ENCODE results near the gene ESYT2. TPM values are rescaled to one million over a fixed set of nuclear protein-coding genes. Genes with fewer than 3 reads are reported as not detected.

Gene ESYT2
- total RNA-seq, 1 experiment from 2014 or later = 39.0 TPM

- no peaks in the 10 kb centered on the region for H3K79me1 ChIP-seq (ENCODE audit: insufficient read depth, low read depth, low read length, poor library complexity, severe bottlenecking)
- Mint-ChIP-seq H3K27me3 (ENCODE audit: low read depth) (peaks cover 2% of the 10 kb centered on the region; the same call in 1 of the 2 replicates), H3K36me3 (ENCODE audit: insufficient read depth in 1 of 3, low read depth in 3 of 3) (no peaks in the 10 kb centered on the region; a peak in 1 of 7 replicates), H3K27ac (no peak overlapping the region), H3K9me3 (no peaks in the 10 kb centered on the region), H3K4me1 (peaks cover 2% of the 10 kb centered on the region in 2 experiments; a peak in 3 of 4 replicates), H3K4me3 (no peak overlapping the region)
- H2BK12ac ChIP-seq (ENCODE audit: insufficient read length, low read depth, low read length) = no peak overlapping the region
- H4K20me1 ChIP-seq (ENCODE audit: control insufficient read depth, insufficient read depth, insufficient read length) = no peaks in the 10 kb centered on the region
- no peaks in the 10 kb centered on the region for H3K9me3 ChIP-seq (ENCODE audit: control insufficient read depth, low read depth, low read length)
- H2BK5ac ChIP-seq (ENCODE audit: insufficient read length, low read length) = no peak overlapping the region
- no peak for TF ChIP-seq CTCF (conservative IDR thresholded peaks at IDR 0.05)
- H3K9ac ChIP-seq (ENCODE audit: extremely low read depth, insufficient read length, low read length) = no peak overlapping the region
- no peak overlapping the region for H2BK20ac ChIP-seq (ENCODE audit: low read depth, low read length, poor library complexity, severe bottlenecking)
- no peak overlapping the region for H3K4me2 ChIP-seq (ENCODE audit: insufficient read depth, insufficient read length, low read length)
- no peaks in the 10 kb centered on the region for H3K4me1 ChIP-seq (ENCODE audit: insufficient read depth, low read length)
- H3K23me2 ChIP-seq (ENCODE audit: insufficient read length, low read depth, low read length, poor library complexity, severe bottlenecking) = no peaks in the 10 kb centered on the region
- no peaks in the 10 kb centered on the region for H3K79me2 ChIP-seq (ENCODE audit: insufficient read depth, low read length)
- H3T11ph ChIP-seq (ENCODE audit: low read length) = no peak overlapping the region
- no peak overlapping the region for H3K23ac ChIP-seq (ENCODE audit: insufficient read length, low read depth, low read length)
- H3K14ac ChIP-seq (ENCODE audit: insufficient read depth, low read length) = no peak overlapping the region
- H2BK15ac ChIP-seq (ENCODE audit: low read depth, low read length) = no peak overlapping the region
- no peak overlapping the region for H2AK5ac ChIP-seq (ENCODE audit: insufficient read length, low read length)
- H4K91ac ChIP-seq (ENCODE audit: insufficient read length, low read depth, low read length) = no peak overlapping the region
- DNase-seq = no peak
- no peak overlapping the region for H3K27ac ChIP-seq (ENCODE audit: insufficient read length, low read depth, low read length)
- H3K56ac ChIP-seq (ENCODE audit: insufficient read length, low read depth, low read length) = no peak overlapping the region
- no peak overlapping the region for H3K4ac ChIP-seq (ENCODE audit: low read depth, low read length)
- H4K5ac ChIP-seq (ENCODE audit: insufficient read length, low read depth, low read length) = no peak overlapping the region
- no CpG with 5 or more reads among the region's 12 CpGs for WGBS (ENCODE audit: extremely low coverage, insufficient read length, low lambda C conversion rate)
- H3K27me3 ChIP-seq (ENCODE audit: insufficient read depth, low read length) = no peaks in the 10 kb centered on the region
- no peak overlapping the region for H2AFZ ChIP-seq (ENCODE audit: low read length)
- no peak overlapping the region for H4K8ac ChIP-seq (replicated peaks; ENCODE audit: insufficient read length, low read depth, low read length)
- H2BK120ac ChIP-seq (ENCODE audit: low read depth, low read length, poor library complexity, severe bottlenecking) = no peak overlapping the region
- H3K18ac ChIP-seq (ENCODE audit: insufficient read length, low read depth, low read length) = no peak overlapping the region
These were observed 105.5 kb downstream of the ESYT2 start for GRCh38 chr7:158723714-158724385.
